B cell (primary cell): ENCODE data around the gene CCL3.

Experiments
- EZH2 ChIP-seq: IDR thresholded peaks from 2 replicates; pipeline ENCODE4 v1.6.1; 2012; ENCODE audit warnings: borderline replicate concordance, low read depth, mild to moderate bottlenecking, moderate library complexity, low read length; ENCODE audit not compliant: insufficient read depth, poor library complexity, severe bottlenecking
- TF ChIP-seq, protein P1 (sequence below): fragments of 200-600 bp; IDR thresholded peaks from one replicate; pipeline ENCODE4 v1.8.0; 2022; ENCODE audit warnings: antibody characterized with exemption, mild to moderate bottlenecking

- TF ChIP-seq, protein P1, sequence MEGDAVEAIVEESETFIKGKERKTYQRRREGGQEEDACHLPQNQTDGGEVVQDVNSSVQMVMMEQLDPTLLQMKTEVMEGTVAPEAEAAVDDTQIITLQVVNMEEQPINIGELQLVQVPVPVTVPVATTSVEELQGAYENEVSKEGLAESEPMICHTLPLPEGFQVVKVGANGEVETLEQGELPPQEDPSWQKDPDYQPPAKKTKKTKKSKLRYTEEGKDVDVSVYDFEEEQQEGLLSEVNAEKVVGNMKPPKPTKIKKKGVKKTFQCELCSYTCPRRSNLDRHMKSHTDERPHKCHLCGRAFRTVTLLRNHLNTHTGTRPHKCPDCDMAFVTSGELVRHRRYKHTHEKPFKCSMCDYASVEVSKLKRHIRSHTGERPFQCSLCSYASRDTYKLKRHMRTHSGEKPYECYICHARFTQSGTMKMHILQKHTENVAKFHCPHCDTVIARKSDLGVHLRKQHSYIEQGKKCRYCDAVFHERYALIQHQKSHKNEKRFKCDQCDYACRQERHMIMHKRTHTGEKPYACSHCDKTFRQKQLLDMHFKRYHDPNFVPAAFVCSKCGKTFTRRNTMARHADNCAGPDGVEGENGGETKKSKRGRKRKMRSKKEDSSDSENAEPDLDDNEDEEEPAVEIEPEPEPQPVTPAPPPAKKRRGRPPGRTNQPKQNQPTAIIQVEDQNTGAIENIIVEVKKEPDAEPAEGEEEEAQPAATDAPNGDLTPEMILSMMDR: no peak
- TF ChIP-seq EZH2: no peak
These were observed 41.9 kb downstream of the CCL3 start for GRCh38 chr17:36048066-36048465.
